ENCODE data around the gene DNAH14.

GRCh38 chr1:225113265-225113664 lies 183.8 kb downstream of the DNAH14 start:
- no peak for TF ChIP-seq SP2 (tag by site-specific recombination; IDR thresholded peaks at IDR 0.05)
- no peak for TF ChIP-seq CTCF (tag by site-specific recombination; IDR thresholded peaks at IDR 0.05)
- no peak for TF ChIP-seq ZNF785 (tag by site-specific recombination; IDR thresholded peaks at IDR 0.05)
- no peak for TF ChIP-seq ZSCAN16 (tag by site-specific recombination; IDR thresholded peaks at IDR 0.05)
